GM23338 (cell line): ENCODE measurements around the gene TSEN2. TPM values are rescaled to one million over a fixed set of nuclear protein-coding genes. Genes with fewer than 3 reads are reported as not detected.

Source experiments
- ATAC-seq: fragments of 200-7000 bp; cut with Tn5 transposase; 3 replicates; pipeline ENCODE4 v1.9.1; 2020
- DNase-seq: peaks from one replicate; pipeline ENCODE4 v3.0.0-alpha.2; 2015; ENCODE audit warnings: low spot score
- H2AFZ ChIP-seq: fragments of 200-600 bp; sonication (generic); 2 replicates; pipeline ENCODE4 v1.8.0; 2016; ENCODE audit warnings: antibody characterized with exemption, mild to moderate bottlenecking, moderate library complexity
- H3F3A ChIP-seq: fragments of 200-600 bp; sonication (generic); replicated peaks from 2 replicates; pipeline ENCODE4 v1.8.0; 2017; ENCODE audit warnings: antibody characterized with exemption, mixed run types, low read depth
- H3K27ac ChIP-seq: fragments of 200-600 bp; sonication (generic); 2 replicates; pipeline ENCODE4 v1.6.1; 2016; ENCODE audit warnings: low read depth
- H3K27me3 ChIP-seq: fragments of 200-600 bp; sonication (generic); 2 replicates; pipeline ENCODE4 v1.8.0; 2016; ENCODE audit warnings: mild to moderate bottlenecking, mixed run types, moderate library complexity; ENCODE audit not compliant: insufficient read depth
- H3K36me3 ChIP-seq: fragments of 200-600 bp; sonication (generic); 2 replicates; pipeline ENCODE4 v1.8.0; 2016; ENCODE audit warnings: mild to moderate bottlenecking; ENCODE audit not compliant: insufficient read depth
- H3K4me1 ChIP-seq: fragments of 200-600 bp; sonication (generic); 2 replicates; pipeline ENCODE4 v1.8.0; 2016; ENCODE audit warnings: mild to moderate bottlenecking, moderate library complexity; ENCODE audit not compliant: insufficient read depth
- H3K4me2 ChIP-seq: fragments of 200-600 bp; sonication (generic); 2 replicates; pipeline ENCODE4 v1.7.1; 2017; ENCODE audit warnings: mixed run types
- H3K4me3 ChIP-seq: fragments of 200-600 bp; sonication (generic); 2 replicates; pipeline ENCODE4 v1.6.1; 2016; ENCODE audit warnings: mixed run types
- H3K79me2 ChIP-seq: fragments of 200-600 bp; sonication (generic); replicated peaks from 2 replicates; pipeline ENCODE4 v1.8.0; 2017; ENCODE audit warnings: mild to moderate bottlenecking; ENCODE audit not compliant: insufficient read depth
- H3K9me2 ChIP-seq: fragments of 200-600 bp; sonication (generic); 2 replicates; pipeline ENCODE4 v1.8.0; 2017; ENCODE audit not compliant: insufficient read depth
- H4K20me1 ChIP-seq: fragments of 200-600 bp; sonication (generic); replicated peaks from 2 replicates; pipeline ENCODE4 v1.8.0; 2017; ENCODE audit warnings: mild to moderate bottlenecking; ENCODE audit not compliant: insufficient read depth
- H3K27ac Mint-ChIP-seq: 2 replicates; pipeline ENCODE4 v1.8.0; 2020; ENCODE audit warnings: inconsistent platforms, mild to moderate bottlenecking, moderate library complexity, mixed read lengths
- H3K27me3 Mint-ChIP-seq: 3 replicates; pipeline ENCODE4 v1.8.0; 2022; ENCODE audit warnings: low read depth, mild to moderate bottlenecking, moderate library complexity, mixed read lengths, inconsistent platforms; ENCODE audit not compliant: insufficient read depth, poor library complexity
- H3K36me3 Mint-ChIP-seq: 3 replicates; pipeline ENCODE4 v1.8.0; 2021; ENCODE audit warnings: low read depth, mild to moderate bottlenecking, inconsistent platforms, moderate library complexity, mixed read lengths
- H3K4me1 Mint-ChIP-seq: 3 replicates; pipeline ENCODE4 v1.8.0; 2020; ENCODE audit warnings: mild to moderate bottlenecking, inconsistent platforms, mixed read lengths
- H3K4me3 Mint-ChIP-seq: 3 replicates; pipeline ENCODE4 v1.8.0; 2021; ENCODE audit warnings: moderate library complexity, mild to moderate bottlenecking, inconsistent platforms, mixed read lengths
- H3K9me3 Mint-ChIP-seq: 3 replicates; pipeline ENCODE4 v1.8.0; 2020; ENCODE audit warnings: moderate library complexity, mild to moderate bottlenecking, inconsistent platforms, mixed read lengths
- CREB1 ChIP-seq: fragments of 250-450 bp; sonication (Bioruptor Pico); IDR thresholded peaks from 2 replicates; pipeline ENCODE4 v1.5.0; 2020; ENCODE audit warnings: low read depth, mild to moderate bottlenecking, moderate library complexity
- CTCF ChIP-seq, 2 experiments: fragments of 200-600 bp in 1 of 2; sonication (generic) in 1 of 2; conservative IDR thresholded peaks; 2 replicates each; pipeline versions ENCODE4 v1.5.1 to v1.6.1; 2016 to 2017; ENCODE audit warnings: antibody characterized with exemption in 2 of 2, low read depth in 2 of 2, mild to moderate bottlenecking in 2 of 2, moderate library complexity in 1 of 2
- ETS1 ChIP-seq: IDR thresholded peaks from 2 replicates; pipeline ENCODE4 v1.6.1; 2016; ENCODE audit warnings: antibody characterized with exemption
- EZH2phosphoT487 ChIP-seq: fragments of 200-600 bp; sonication (generic); IDR thresholded peaks from one replicate; pipeline ENCODE4 v1.8.1; 2018; ENCODE audit warnings: antibody characterized with exemption; ENCODE audit not compliant: unreplicated experiment
- JUNB ChIP-seq: IDR thresholded peaks from one replicate; pipeline ENCODE4 v1.6.1; 2016; ENCODE audit warnings: antibody characterized with exemption; ENCODE audit not compliant: unreplicated experiment
- NANOG ChIP-seq: IDR thresholded peaks from 2 replicates; pipeline ENCODE4 v1.6.1; 2016; ENCODE audit warnings: antibody characterized with exemption, borderline replicate concordance
- POLR2AphosphoS5 ChIP-seq: IDR thresholded peaks from 2 replicates; pipeline ENCODE4 v1.6.1; 2016; ENCODE audit warnings: antibody characterized with exemption, low read depth
- REST ChIP-seq: IDR thresholded peaks from one replicate; pipeline ENCODE4 v1.6.1; 2018; ENCODE audit warnings: antibody characterized with exemption; ENCODE audit not compliant: unreplicated experiment
- STAT1 ChIP-seq: IDR thresholded peaks from one replicate; pipeline ENCODE4 v1.6.1; 2016; ENCODE audit warnings: antibody characterized with exemption; ENCODE audit not compliant: unreplicated experiment
- ZNF114 ChIP-seq: fragments of 250-450 bp; sonication (Bioruptor Pico); IDR thresholded peaks from 2 replicates; pipeline ENCODE4 v1.5.0; 2020; ENCODE audit warnings: mild to moderate bottlenecking, moderate library complexity
- ZNF331 ChIP-seq: fragments of 250-450 bp; sonication (Bioruptor Pico); IDR thresholded peaks from 2 replicates; pipeline ENCODE4 v1.5.0; 2020; ENCODE audit warnings: low read depth, mild to moderate bottlenecking, moderate library complexity
- ZNF462 ChIP-seq: fragments of 250-450 bp; sonication (Bioruptor Pico); IDR thresholded peaks from 2 replicates; pipeline ENCODE4 v1.5.0; 2020; ENCODE audit warnings: mild to moderate bottlenecking, moderate library complexity
- polyA plus RNA-seq: library from polyadenylated mRNA; unstranded; fragments of >200 nt; fragmentation: Nextera tagmentation; extraction: Ambion mirVana; gene quantifications from 2 replicates; pipeline ENCODE4 v1.2.1, GENCODE V29; 2016
- total RNA-seq: library from RNA; depleted of rRNA; stranded (reverse); fragments of >200 nt; shearing (Covaris generic); gene quantifications from 2 replicates; pipeline ENCODE4 v1.2.3, GENCODE V29; 2014

Gene TSEN2
- total and polyA plus RNA-seq, 2 experiments from 2014 or later = 27.7 to 30.0 TPM

- Histone ChIP-seq H3K27ac (no peak overlapping the region), H4K20me1 (peaks cover 27% of the 10 kb centered on the region), H3F3A (0 out of 2 replicates have a peak, but pooled peaks cover 2% of the 10 kb centered on the region), H3K4me2 (no peak overlapping the region), H2AFZ (no peak overlapping the region), H3K4me1 (no peaks in the 10 kb centered on the region), H3K27me3 (no peaks in the 10 kb centered on the region), H3K9me2 (no peaks in the 10 kb centered on the region), H3K4me3 (no peak overlapping the region), H3K79me2 (peaks cover 61% of the 10 kb centered on the region), H3K36me3 (peaks cover 32% of the 10 kb centered on the region)
- H3K36me3 Mint-ChIP-seq = peaks cover 41% of the 10 kb centered on the region
- DNase-seq (no peak), ATAC-seq (no peak)
- H3K27ac Mint-ChIP-seq = peak overlapping the region; percentile 14; the same call in 1 of the 2 replicates
- H3K4me1 Mint-ChIP-seq = 0 out of 3 replicates have a peak, but pooled peaks cover 2% of the 10 kb centered on the region
- no peak overlapping the region for H3K4me3 Mint-ChIP-seq
- H3K9me3 Mint-ChIP-seq = no peaks in the 10 kb centered on the region
- TF ChIP-seq REST = no peak
- TF ChIP-seq ZNF462 (CRISPR knock-in tag) = no peak
- no peak for TF ChIP-seq EZH2phosphoT487
- no peak for TF ChIP-seq ZNF331 (CRISPR knock-in tag)
- no peak for TF ChIP-seq ETS1
- no peak for TF ChIP-seq ZNF114 (CRISPR knock-in tag)
- TF ChIP-seq STAT1 = no peak
- TF ChIP-seq CREB1 (CRISPR knock-in tag) = no peak
- no peak for TF ChIP-seq NANOG
- TF ChIP-seq POLR2AphosphoS5 = no peak
- no peak for TF ChIP-seq CTCF (conservative IDR thresholded peaks at IDR 0.05; ENCODE audit: low read depth in 2 of 2)
- TF ChIP-seq JUNB = no peak
- peaks cover 7% of the 10 kb centered on the region for H3K27me3 Mint-ChIP-seq
Observed at GRCh38 chr3:12568747-12569146, 84.5 kb downstream of the TSEN2 start.
